ENCODE measurements around the gene SH3BGR.
A peak's percentile ranks its signal among the peaks of the same experiment; 100 is the strongest.
"Not testable (repeated sequence)": the region's sequence is repeated elsewhere in the genome, so short reads cannot be mapped to it uniquely, and the experiment has no call there.

The SH3BGR gene

DNA sequence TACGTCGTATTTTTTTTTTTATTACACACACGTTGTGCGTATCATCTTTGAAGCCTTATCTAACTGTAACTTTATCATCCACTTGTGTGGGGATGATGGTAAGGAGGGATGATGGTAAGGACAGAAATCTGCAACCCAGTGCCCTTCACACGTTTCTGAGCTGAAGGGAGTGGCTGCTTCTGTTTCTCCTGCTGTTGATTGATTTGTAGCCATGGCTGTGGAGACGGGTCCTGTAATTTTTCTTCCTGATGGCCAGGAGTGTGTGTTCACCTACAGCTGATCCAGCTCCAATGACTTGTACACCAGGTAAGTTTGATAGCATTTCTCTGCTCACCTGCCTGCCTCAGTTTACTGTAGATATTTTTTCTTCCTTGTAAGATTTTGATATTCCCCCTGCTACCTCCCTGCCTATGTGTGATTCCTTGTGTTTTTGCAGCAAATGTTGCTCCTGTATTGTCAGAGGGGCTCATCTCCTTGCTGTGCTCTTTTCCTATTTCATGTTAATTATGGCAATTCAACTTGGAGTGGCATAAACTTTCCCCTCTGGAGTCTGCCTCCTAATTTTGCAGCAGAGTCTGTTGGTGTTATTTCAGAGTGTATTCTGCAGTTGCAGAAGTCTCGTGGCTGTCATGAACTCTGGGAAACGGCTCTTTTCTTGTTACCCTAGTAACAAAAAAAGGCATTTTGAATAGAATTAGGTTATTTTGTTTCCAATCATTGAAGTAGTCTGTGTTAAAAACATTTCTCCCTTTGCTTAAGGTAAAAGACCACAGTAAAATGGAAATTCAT lies 64.1 kb downstream of the SH3BGR start:
- DNase-seq (ENCODE audit: low spot score), result no peak

DNA sequence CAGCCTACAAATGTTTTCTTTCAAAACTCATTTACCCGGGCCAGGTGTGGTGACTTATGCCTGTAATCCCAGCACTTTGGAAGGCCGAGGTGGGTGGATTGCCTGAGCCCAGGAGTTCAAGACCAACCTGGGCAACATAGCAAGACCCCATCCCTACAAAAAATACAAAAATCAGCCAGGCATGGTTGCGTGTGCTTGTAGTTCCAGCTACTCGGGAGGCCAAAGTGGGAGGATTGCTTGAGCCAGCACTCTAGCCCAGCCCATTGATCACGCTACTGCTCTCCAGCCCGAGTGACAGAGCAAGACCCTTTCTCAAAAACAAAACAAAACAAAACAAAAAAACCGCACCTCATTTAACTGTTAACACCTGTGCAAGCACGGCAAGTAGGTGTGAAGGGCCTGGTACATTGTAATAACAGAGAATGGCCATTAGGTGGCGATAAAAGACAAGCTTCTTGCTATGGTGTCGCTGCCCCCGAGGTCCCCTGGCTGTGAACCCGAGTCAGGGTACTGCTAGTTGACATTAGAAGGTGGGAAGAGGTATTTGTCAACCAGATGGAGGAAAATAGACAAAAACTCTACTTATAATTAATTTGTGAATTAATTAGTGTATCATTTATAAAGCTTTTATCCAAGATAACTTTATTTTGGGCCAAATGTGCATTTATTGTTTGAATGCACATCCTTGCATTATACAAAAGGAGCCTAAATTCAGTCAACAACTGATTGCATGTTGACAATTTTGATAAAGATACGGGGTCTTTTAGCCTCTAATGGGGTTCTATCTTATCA lies 66.5 kb downstream of the SH3BGR start:
- DNase-seq (ENCODE audit: low spot score), result peak; percentile 83

DNA sequence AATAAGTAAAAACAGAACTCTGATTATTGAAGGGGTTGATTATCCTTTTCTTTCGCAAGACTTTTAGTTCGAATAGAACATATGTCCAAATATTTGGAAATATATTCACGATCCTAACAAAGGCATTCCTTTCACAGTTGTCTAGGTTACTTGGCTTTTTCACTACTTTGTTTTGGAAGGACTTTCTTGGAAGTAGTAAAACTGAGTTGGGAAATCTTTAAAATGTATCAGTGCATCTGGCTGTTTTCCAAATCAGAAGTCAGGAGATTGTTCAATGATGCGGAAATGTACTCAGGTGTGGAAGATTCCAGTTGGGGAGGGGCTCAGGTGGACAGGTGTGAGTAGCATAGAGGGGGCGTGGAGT lies 67.1 kb downstream of the SH3BGR start:
- no peak for DNase-seq (ENCODE audit: low spot score)

DNA sequence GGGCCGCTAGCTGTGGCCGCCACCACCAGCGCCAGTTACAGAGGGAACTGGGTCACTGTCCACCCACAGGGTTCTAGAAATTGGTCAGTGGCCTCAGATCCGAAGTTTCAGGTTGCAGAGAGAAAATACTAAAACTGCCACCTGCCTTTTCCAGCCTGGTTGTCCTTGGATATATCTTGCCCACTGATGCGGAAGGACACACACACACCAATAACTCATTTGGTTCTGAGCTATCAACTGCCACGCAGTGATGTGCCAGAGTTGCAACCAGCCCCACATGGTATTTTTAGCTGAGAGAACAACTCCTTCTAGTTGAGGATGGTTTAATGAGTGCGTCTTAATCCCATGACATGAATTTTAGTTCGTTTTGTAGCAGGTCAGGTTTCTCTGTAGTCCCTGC lies 68.1 kb downstream of the SH3BGR start:
- no peak for DNase-seq (ENCODE audit: low spot score)

DNA sequence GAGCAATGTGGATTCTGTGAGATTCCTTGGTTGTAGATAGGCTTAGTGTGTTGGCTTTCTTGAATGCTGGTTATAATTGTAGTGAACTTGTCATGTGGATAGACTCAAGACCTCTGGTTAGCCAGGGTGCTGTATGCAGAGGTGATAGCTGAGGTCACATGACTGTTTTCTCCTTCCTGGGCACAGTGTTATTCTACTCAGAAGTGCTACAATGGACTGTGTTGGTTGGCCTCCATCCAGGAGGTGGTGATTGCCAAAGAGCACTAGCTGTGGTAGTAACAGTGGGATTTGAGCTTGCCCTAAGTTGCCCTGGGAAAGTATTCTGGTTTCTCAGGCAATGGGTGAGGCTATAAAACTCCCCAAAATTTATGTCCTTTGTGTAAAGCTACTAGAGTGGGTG lies 71.6 kb downstream of the SH3BGR start:
- DNase-seq (ENCODE audit: low spot score), result no peak

DNA sequence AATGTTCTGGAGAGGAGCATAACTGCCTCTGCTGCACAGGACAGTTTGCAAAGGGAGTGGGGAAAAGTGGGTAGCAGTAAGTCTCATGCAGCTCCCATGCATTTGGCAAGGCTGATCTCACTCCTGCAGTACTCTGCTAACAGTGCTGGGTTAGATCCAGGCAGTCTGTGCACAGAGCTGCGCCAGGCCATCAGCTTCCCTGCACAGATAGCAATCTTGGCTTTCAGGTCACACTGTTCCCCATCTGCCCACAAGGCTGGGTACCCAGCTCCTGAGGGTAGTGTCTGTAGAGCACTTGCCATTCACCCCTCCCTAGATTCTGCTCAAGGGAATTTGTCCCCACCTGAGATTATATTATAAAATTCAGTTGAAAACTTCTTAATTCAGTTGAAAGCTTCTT lies 72.1 kb downstream of the SH3BGR start:
- no peak for DNase-seq (ENCODE audit: low spot score)

DNA sequence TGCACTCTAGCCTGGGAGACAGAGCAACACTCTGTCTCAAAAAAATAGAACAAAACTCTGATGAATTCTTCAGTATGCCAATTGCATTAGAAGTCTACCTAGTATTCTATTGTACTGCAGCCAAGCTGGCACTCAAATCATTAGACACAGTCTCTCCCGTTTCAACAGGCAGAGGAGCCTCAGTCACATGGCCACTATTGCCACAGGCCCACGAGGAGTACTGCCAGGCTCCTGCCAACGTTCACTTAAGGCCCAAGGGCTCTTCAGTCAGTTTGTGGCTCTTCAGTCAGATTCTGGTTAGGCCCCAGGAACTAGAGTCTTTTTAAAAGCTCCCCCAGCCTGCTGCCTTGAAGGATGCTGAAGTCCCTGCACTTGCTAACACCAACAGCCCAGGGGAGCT lies 73.4 kb downstream of the SH3BGR start:
- no peak for DNase-seq (ENCODE audit: low spot score)

DNA sequence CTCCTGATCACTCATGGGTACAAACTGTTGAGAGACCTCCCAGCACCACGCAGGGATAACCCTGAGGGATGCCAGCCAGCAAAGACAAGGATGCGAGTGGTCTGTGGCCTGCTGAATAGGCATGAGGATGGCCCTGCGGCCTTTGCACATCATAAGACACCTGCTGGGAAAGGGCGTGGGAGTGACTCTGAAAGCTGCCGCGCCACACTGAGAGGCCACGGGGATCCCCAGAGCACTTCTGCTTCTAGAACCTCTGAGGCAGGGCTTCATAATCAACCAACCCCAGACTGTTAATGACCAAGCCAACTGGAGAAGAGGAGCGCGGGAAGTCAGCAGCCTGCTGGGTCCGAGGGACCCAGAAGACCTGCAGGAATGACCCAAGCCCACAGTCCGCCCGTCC lies 73.8 kb downstream of the SH3BGR start:
- DNase-seq (ENCODE audit: low spot score), result no peak

DNA sequence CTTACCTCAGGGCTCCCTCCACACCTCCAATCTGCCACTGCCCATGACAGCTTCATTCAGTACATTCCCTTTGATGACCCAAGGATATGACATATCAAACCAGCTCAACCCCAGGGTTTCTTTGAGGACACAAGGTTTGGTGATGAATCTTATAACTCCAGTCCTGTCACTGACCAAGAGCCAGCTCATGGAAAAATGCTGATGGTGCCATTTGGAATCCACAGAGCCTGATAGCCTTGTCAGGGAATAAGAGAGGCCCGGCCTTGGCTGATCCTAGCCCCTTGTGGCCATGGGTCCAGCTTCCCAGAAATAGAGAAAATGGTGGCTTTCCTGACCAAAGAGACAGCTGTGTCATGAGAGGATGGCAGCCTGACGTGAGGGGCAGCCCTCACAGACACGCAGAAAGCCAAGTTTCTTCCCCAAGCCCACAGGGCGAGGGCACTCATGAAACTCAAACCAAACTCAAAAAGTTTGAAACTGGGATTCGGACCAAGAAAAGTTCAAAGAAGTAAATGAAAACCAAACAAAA lies 75.4 kb downstream of the SH3BGR start:
- no peak for DNase-seq (ENCODE audit: low spot score)

DNA sequence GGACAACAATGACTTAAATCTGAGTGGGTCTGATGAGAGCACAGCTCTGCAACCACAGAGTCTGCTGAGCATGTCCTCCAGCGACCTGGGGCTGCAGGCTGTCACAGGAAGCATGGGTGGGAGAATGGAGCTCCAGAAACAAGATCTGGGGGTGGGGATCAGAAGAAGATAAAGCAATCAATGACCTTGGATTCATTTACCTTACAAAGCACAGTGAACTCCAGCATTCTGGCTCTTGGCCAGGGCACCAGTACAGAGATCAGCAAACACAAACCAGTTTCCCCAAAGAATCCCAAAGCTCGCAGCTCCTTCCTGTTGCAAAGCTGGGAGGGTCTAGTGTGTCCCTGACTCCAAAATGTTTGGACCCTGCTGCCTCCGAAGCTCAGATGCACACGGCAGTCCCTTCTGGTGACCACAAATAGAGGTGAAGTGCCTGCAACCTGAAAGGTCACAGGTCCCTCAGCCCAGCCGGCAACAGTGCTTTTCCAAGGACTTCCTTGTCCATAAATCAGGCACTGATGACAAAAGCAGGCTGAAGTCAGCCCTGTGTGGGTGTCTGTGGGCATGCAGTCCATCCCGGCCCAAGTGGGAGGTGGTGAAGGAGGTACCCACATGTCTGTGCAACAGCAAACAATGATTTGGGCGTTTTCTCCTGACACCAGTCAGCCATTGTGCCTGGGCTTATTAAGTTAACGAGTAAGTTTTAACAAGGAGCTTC lies 76.1 kb downstream of the SH3BGR start:
- no peak for DNase-seq (ENCODE audit: low spot score)

DNA sequence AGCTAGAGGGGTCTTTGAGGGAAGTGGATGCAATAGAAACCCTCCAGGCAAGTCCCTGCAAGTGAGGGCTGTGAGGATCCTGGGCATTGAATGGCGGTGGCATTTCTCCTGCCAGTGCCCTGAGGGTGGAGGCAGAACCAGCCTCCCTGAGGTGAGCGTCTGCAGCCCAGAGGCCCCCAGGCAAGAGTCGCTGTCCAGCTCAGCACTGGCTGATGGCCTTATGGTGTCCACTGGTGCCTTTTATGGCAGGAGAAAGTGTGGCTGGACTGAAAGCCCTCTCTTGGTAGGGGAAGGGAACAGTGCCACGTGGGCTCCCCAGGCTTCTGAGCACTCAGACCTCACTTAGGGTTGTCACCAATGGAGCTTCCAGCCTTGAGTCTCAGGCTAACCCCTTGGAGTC lies 77.3 kb downstream of the SH3BGR start:
- no peak for DNase-seq (ENCODE audit: low spot score)

DNA sequence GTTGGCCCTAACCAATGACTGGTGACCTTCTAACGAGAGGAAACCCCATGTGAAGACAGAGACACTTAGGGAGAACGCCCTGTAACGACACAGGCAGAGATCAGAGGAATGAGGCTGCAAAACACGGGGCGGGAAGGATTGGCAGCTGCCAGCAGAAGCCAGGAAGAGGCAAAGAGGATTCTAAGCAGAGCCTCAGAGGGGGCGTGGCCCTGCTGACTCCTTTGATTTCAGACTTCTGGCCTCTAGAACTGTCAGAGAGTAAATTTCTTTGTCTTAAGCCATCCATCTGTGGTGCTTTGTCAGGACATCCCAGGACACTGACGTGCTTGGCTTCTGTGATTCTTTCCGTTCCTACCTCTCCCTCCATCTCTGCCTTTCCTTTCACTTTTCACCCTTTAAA lies 79.3 kb downstream of the SH3BGR start:
- DNase-seq (ENCODE audit: low spot score), result no peak

DNA sequence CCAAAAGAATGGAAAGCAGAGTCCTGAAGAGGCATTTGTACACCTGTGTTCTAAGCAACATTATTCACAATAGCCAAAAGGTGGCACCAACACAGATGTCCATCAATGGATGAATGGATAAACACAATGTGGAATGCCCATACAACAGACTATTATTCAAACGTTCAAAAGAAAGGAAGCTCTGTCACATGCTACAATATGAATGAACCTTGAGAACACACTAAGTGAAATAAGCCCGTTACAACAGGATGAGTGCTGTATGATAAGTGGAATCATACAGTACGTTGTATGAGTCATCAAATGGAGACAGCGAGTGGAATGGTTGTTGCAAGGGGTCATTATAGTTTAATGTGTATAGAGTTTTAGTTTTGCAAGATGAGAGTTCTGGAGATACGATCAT lies 80.1 kb downstream of the SH3BGR start:
- no peak for DNase-seq (ENCODE audit: low spot score)

DNA sequence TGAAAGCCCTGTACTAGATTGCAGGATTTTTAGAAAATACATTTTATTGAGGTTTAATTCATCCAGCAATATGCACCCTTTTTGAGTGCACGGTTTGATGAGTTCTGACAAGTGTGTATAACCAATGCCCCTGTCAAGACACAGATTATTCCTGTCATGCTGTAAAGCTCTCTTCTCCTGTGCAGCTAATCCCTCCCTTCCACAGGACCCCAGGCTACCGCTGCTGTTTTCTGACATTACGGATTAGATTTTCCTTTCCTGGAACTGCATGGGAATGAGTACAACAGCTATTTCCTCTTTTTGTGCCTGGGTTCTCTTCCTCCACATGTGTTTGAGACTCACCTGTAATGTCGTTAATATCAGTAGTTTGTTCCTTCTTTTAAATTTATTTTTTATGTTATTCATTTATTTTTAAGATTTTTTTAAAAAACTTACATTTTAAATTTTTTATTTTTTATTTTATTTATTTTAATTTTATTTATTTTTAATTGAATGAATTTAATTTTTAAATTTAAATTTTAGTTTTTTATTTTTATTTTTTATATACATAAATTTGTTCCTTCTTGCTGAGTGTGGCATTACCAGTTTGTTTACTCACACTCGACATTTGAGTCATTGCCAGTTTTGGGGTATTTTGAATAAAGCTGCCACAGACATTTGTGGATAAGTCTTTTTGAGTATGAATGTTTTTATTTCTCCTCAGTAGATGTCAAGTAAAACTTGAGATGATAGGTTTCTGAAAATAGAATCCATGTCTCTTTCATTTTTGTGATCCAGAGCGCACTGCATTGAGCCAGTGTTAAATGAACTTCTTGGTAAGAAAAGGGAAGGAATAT lies 82.0 kb downstream of the SH3BGR start:
- no peak for DNase-seq (ENCODE audit: low spot score)

DNA sequence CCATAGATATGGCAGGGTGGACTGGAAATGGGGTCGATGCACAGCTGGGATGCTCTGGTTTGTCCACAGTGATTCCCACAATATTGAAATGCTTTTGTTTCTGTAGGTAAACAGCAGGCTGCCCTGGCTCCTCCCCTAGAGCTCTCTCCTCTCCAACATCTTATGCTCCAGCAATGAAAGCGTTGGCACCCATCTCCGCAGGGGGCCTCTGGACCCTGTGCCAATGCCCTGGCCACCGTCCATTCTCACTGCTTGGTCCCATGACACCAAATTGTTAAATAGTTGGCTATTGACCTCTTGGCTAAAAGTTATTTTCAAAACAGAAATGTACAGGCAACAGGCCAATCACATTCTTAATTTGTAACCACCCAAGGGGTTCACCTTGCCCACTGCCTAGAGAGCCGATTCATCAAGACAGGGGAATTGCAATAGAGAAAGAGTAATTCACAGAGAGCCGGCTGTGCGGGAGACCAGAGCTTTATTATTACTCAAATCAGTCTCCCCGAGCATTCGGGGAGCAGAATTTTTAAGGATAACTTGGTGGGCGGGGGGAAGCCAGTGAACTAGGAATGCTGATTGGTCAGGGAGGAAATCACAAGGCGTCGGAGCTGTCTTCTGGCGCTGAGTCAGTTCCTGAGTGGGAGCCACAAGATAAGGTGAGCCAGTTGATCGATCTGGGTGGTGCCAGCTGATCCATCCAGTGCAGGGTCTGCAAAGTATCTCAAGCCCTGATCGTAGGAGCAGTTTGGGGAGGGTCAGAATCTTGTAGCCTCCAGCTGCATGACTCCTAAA lies 84.1 kb downstream of the SH3BGR start:
- DNase-seq (ENCODE audit: low spot score), result no peak

DNA sequence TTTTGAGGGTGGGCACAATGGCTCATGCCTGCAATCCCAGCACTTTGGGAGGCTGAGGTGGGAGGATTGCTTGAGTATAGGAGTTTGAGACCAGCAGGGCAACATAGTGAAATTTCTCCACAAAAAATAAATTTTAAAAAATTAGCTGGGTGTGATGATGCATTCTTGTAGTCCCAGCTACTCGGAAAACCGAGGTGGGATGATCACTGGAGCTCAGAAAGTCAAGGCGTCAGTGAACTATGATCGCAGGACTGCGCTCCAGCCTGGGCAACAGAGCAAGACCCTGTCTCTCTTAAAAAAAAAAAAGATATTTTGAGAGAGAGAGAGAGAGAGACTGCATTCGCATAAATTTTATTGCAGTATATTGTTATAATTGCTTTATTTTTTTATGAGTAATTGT lies 85.1 kb downstream of the SH3BGR start:
- DNase-seq (ENCODE audit: low spot score), result no peak

DNA sequence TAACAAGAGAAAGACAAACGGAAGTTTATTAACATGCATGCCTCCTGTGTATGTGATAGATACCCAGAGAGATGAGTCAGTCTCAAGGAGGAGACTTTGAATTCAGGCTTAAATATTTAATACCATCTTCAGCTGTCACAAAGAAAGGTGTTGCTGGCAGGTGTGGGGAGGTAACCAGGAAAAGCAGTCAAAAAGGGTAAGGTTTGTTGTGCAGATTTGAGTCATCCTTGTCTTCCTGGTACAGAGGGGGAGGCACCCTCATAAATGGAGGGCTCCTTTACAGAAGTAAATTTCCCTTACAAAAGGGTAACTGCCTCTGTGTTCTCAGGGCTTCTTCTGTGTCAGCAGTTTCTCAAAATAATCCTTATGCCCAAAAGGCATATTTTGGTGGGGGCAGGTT lies 85.8 kb downstream of the SH3BGR start:
- DNase-seq (ENCODE audit: low spot score), result no peak

DNA sequence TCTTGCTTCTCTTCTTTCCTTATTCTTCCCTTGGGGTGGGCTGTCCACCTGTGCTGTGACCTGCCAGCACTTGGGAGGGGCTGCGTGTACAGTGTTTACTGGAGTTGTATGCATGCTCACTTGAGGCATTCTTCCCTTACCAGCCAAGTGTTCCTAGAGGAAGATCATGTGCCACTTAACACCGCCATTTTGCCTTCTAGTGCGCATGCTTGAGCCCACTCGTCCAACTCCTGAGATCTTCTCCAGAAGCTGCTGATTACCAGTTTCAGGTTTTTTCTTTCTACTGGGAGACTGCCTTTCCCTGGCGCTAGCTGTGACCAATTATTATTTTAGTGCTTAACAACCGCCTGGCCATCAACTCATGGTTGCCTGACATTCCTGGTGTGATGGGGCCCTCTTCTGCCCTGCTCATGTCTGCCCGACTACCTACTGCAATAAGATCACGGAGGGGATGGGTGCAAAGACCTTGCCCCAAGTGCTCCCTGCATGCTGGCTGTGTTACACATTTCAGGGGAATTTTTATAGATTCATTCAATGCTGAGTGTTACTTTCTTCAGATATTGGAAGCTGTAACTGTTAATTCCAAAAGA lies 86.8 kb downstream of the SH3BGR start:
- no peak for DNase-seq (ENCODE audit: low spot score)

DNA sequence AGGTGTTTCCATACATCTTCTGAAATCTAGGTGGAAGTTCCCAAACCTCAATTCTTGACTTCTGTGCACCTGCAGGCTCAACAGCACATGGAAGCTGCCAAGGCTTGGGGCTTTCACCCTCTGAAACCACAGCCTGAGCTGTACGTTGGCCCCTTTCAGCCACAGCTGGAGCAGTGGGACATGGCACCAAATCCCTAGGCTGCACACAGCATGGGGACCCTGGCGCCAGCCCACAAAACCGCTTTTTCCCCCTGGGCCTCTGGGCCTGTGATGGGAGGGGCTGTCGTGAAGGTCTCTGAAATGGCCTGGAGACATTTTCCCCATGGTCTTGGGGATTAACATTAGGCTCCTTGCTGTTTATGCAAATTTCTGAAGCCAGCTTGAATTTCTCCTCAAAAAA lies 88.6 kb downstream of the SH3BGR start:
- not testable (repeated sequence) for DNase-seq (ENCODE audit: low spot score)

DNA sequence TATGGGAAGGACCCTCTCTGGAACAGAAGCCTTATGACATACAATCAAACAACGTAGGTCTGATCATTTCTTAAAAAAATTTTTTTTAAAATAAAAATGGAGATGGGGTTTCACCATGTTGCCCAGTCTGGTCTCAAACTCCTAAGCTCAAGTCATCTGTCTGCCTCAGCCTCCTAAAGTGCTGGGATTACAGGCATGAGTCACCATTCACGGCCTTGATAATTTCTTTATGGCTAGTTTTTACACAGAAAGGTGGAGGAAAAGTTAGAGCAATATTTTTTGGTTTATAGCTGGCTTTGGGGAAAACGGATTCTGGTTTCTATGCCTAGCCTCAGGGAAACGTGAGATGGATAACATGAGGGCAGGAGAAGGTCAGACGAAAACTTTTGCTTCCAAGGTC lies 91.0 kb downstream of the SH3BGR start:
- DNase-seq (ENCODE audit: low spot score), result no peak

DNA sequence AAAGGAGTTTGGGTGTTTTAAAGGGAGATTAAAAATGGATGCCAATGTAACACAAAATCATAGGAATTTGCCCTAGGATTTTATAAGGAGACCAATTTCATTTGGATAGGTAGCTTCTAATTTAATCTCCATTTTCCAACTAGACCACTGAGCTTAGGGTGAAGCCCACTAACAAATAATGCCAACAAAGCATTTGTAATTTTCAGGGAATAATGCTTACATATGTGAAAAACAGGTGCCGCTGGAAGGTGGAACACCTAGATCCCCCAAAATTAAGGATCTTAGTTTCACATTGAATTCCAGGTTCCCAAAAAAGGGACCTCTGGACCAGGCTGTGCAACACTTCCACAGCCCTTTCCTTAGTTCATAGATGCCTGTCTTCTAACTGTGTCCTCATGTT lies 94.8 kb downstream of the SH3BGR start:
- no peak for DNase-seq (ENCODE audit: low spot score)

All from germinal center (tissue), 1 donor.